DMS53 (cell line): Measurements from ENCODE around the gene GRK5.
"Not testable (repeated sequence)": the region's sequence is repeated elsewhere in the genome, so short reads cannot be mapped to it uniquely, and the experiment has no call there.

Source experiments
- DNase-seq: peaks from one replicate; lab custom pipeline; 2025; lab: John Stamatoyannopoulos, UW

The GRK5 gene

GRCh38 chr10:119421891-119422681, 214.7 kb downstream of the GRK5 start:
- no peak for DNase-seq

GRCh38 chr10:119422682-119423509, 215.5 kb downstream of the GRK5 start:
- DNase-seq, result no peak

DNA sequence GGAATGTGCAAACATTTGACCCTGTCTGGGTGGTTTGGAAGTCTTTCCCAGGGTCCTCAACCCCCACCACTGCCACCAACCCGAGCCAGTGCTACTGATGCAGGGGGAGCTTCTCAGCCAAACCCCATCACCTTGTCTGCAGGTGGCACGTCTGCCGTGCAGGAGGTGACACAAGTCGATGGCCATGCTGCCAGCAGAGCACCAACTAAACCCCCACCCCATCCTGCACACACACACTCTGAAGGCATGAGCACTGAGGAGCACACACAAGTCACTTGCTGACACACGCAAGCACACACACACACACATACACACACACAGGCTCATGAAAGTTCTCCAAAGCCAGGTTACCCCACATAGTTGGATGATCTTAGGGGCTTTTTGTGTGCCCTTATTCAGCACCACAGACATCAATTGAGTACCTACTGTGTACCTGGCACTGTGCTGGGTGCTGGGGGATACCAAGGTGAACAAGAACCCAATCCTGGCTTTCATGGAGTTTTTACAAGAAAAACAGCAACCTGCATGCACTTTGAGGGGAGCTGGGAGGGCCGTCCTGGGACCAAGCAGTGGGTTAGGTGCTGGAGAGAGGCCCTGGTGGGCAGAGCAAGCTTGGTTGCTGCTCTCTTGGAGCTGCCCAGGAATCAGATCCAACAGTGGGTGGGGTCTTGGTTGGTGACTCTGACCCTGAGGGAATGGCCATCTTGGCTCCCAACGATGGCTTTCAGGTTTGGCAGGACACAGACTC, 216.3 kb downstream of the GRK5 start:
- no peak for DNase-seq

DNA sequence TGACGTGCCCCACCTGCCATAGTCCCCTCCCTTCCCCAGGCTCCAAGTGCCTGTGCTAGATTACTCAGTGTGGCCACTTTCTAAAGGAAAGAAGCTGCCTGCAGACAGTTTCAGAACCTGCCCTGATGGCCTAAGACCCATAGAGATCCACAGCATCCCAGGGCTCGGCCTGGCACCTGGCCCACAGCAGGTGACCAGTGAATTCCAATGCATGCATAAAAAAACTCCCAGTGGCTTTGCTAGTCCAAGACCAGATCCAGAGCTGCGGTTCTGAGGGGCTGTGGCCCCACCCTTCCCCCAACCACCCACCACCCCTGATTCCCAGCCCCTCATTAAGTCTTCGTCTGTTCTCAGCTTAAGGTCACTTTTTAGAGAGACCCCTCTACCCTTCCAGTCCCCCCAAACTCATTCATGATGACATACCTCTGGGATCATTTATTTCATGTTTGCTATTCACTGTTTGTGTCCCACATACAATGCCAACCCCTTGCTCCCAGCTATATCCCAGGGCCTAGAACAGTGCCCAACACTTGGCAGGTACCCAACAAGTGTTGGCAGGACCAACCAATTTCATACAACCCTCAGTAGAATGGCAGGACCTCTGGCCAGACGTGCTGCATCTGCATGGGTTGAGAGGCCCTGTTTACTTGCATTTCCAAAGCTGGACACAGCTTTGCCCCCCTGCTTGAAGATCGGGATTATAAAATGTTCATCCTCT, 217.0 kb downstream of the GRK5 start:
- DNase-seq, result no peak

DNA sequence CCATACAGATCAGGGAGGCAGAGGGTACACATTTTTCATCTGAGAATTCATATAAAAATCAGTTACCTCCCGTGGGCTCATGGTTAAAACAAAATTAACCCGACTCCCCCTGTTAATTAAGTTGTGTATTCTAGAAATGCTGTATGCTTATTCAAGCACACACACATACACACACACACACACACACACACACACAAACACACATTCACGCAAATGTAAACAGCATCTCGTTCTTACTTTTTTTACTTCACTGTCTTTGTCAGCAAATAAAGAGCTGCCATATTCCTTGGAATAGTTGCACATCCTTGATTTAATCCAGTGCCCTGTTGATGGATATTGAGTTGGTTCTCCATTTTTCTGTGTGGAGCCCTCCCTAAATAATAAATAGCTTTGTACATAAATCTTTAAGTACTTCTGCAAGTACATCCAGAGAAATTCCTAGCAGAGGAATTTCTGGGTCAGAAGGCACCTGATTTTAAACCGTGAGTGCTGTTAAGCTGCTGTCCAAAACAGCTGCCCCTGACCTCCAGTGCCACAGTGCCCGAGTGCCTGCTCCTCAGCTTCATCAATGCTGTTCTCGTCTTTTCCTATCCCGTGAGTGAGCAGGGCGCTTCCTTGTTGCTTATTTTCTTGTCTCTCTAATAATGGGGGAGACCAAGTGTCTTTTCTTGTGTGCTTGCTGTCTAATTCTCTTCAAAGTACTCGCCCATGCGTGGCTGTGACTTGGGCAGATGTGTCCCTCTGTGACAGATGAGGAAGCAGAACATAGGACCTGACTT, 217.9 kb downstream of the GRK5 start:
- DNase-seq, result no peak

GRCh38 chr10:119425881-119426170, 218.5 kb downstream of the GRK5 start:
- DNase-seq, result no peak

- no peak for DNase-seq
These were observed 219.3 kb downstream of the GRK5 start for GRCh38 chr10:119426699-119427098.

DNA sequence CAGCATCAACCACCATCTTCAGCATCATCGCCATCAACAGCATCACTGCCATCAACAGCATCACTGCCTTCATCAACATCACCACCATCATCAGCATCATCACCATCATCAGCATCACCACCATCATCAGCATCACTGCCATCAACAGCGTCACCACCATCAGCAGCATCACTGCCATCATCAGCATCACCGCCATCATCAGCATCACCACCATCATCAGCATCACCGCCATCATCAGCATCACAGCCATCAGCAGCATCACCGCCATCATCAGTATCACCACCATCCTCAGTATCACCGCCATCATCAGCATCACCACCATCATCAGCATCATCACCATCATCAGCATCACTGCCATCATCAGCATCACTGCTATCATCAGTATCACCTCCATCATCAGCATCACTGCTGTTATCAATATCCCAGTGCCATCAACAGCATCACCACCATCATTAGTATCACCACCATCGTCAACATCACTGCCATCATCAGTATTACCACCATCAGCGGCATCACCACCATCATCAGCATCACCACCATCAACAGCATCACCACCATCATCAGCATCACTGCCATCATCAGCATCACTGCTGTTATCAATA, 220.0 kb downstream of the GRK5 start:
- no peak for DNase-seq

DNA sequence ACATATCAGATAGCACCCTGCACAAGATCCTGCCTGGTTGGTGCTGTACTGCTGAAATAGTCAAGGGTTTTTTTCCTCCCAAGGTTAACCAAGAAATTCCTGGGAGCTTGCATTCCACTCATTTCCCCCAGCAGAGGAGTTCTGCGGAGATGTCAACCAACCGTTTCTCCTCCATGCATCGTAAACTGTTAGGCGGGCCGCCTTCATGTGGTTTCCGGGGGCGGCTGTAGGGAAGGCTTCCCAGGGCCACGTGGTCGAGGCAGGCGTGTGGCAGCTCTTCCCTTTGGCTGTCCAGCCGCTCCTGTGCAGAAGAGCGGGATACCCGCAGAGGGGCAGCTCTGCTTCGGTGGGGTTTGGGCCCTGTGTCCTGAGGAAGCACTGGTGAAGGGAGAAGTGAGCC, 221.4 kb downstream of the GRK5 start:
- no peak for DNase-seq

DNA sequence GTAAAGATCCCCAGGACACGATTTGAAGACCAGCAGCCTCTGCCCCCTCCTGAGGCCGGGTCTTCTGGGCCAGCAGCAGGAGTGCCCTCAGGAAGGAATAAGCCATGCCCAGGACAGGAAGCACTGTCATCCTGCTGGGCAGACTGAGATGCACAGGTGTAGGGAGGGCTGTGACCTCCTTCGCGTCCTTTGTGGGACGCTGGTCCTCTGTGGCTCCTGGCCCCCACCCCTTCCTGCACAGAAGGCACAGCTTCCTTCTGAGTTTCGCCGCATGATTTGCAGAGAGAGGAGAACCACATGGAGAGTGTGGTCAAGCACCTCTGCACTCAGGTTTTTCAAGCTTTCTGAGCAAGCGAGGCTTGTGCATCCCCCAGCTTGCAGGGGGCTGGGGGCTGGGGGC, 222.4 kb downstream of the GRK5 start:
- no peak for DNase-seq

GRCh38 chr10:119431034-119431772, 223.8 kb downstream of the GRK5 start:
- DNase-seq, result no peak

DNA sequence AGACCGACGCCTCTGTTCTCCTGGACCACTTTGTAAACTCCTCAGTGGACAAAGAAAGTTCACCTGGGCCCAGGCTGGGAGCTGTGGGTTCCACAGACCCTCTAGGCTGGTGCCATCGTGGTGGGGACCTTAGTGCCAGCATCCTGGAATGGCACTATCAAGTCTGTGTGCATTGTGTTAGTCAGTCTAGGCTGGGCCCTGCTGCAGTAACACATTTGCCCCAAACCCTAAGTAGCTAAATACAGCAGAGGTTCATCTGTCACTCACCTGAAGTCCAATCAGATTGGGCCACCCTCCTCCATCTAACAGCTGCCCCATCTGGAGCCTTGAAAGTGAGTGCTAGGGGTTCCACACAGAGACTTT, 224.4 kb downstream of the GRK5 start:
- no peak for DNase-seq

DNA sequence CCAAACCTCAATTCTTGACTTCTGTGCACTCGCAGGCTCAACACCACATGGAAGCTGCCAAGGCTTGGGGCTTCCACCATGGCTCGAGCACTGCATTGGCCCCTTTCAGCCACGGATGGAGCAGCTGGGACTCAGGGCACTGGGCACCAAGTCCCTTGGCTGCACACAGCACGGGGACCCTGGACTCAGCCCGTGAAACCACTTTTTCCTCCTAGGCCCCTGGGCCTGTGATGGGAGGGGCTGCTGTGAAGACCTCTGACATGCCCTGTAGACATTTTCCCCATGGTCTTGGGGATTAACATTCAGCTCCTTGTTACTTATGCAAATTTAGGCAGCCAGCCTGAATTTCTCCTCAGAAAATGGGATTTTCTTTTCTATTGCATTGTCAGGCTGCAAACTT, 227.6 kb downstream of the GRK5 start:
- DNase-seq, result not testable (repeated sequence)

GRCh38 chr10:119438717-119439116, 231.3 kb downstream of the GRK5 start:
- DNase-seq, result no peak

- DNase-seq, result no peak
These were observed 232.6 kb downstream of the GRK5 start for GRCh38 chr10:119439922-119440321.

DNA sequence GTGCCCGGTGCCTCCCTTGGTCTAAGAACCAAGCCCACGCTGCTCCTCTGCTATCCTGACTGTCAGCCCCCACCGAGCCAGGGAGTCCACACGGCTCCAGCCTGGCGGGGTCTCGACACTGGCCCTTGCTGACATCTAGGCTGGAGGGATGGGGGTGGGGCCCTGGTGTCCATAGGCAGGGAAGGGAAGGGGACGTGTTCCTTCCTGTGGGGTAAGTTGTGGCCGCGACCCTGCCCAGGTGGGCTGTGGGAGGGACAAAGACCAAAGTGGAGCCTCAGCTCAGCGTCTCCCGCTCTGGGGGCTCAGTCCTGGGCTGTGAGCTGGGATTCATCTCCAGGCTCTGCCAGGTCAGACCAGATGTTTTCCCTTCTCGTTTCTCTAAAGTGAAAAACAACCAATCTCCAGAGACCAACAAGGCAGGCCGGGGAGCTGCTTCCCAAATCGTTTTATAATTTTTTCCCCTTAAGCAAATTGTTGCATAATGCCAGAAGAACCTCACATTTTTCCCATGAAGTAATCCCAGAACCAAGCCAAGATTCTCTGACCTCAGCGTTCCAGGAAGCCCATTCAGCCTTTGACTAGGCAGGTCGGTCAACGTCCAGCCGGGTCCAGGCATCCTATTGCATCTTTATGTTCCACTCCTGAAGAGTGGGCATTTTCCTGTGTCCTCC, 233.9 kb downstream of the GRK5 start:
- no peak for DNase-seq

GRCh38 chr10:119441921-119442757, 234.8 kb downstream of the GRK5 start:
- DNase-seq, result no peak

DNA sequence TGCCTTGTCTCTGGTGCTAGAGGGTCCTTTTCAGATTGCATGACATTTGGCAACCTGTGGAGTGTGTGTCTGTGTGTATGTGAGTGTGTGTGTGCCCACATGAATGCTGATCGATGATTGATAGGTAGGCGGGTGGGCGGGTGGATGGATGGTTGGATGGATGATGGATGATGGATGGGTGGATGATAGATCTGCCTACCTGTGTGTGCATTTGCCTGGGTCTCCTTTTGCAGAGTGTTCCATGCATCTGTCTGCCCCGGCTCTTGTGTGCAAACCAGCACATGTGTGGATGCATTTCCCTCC, 235.3 kb downstream of the GRK5 start:
- no peak for DNase-seq

- no peak for DNase-seq
These were observed 236.1 kb downstream of the GRK5 start for GRCh38 chr10:119443441-119443840.
